HUES48 (cell line): ENCODE results near the gene USP6NL.

Experiments
- H3K27ac ChIP-seq: one replicate; pipeline ENCODE4 v1.7.0; 2013; ENCODE audit warnings: low read depth, low read length, inconsistent platforms
- H3K27me3 ChIP-seq: 2 replicates; pipeline ENCODE4 v1.6.1; 2013; ENCODE audit warnings: mild to moderate bottlenecking, low read length; ENCODE audit not compliant: control insufficient read depth, insufficient read depth
- H3K36me3 ChIP-seq: 2 replicates; pipeline ENCODE4 v1.6.1; 2013; ENCODE audit warnings: low read length; ENCODE audit not compliant: control insufficient read depth, insufficient read depth
- H3K4me1 ChIP-seq: 2 replicates; pipeline ENCODE4 v1.6.1; 2013; ENCODE audit warnings: mild to moderate bottlenecking, low read length; ENCODE audit not compliant: control insufficient read depth, insufficient read depth
- H3K4me3 ChIP-seq: 2 replicates; pipeline ENCODE4 v1.5.1; 2013; ENCODE audit warnings: mild to moderate bottlenecking, low read depth, low read length
- H3K9ac ChIP-seq: 2 replicates; pipeline ENCODE4 v1.6.1; 2013; ENCODE audit warnings: mild to moderate bottlenecking, low read depth, low read length, moderate library complexity
- H3K9me3 ChIP-seq: 2 replicates; pipeline ENCODE4 v1.6.1; 2013; ENCODE audit warnings: low read length; ENCODE audit not compliant: control insufficient read depth, insufficient read depth

USP6NL gene

DNA sequence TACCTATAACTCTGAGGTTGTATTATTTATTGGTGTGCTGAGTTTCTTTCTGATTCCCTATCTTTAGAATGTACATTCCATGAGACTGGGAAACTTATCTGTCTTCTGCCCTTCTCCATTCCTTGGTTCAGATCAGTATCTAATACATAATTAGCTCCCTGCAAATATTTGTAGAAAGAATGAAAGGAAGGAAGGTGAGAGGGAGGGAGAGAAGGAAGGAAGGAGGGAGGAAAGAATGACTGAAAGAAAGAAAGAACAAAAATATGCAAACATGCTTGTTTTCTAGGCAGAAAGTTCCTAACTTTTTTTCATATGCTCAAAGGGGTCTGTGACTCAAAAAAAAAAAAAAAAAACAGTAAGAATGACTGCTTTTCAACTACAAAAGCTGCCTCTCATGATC is 3.9 kb upstream of the USP6NL start:
- no peaks in the 10 kb centered on the region for H3K36me3 ChIP-seq
- H3K27ac ChIP-seq: no peak overlapping the region
- no peaks in the 10 kb centered on the region for H3K9me3 ChIP-seq
- H3K4me3 ChIP-seq: no peak overlapping the region
- peaks cover 8% of the 10 kb centered on the region for H3K27me3 ChIP-seq
- no peak overlapping the region for H3K9ac ChIP-seq
- peaks cover 12% of the 10 kb centered on the region; the same call in 1 of the 2 replicates for H3K4me1 ChIP-seq

GRCh38 chr10:11612021-11613001 is 861 bp upstream of the USP6NL start:
- H3K4me1 ChIP-seq: peaks cover 27% of the 10 kb centered on the region
- H3K27me3 ChIP-seq: peaks cover 8% of the 10 kb centered on the region
- H3K27ac ChIP-seq: peak overlapping the region; percentile 96
- peak overlapping the region; percentile 94 for H3K4me3 ChIP-seq
- H3K9ac ChIP-seq: peak overlapping the region; percentile 86
- no peaks in the 10 kb centered on the region for H3K9me3 ChIP-seq
- no peaks in the 10 kb centered on the region for H3K36me3 ChIP-seq

DNA sequence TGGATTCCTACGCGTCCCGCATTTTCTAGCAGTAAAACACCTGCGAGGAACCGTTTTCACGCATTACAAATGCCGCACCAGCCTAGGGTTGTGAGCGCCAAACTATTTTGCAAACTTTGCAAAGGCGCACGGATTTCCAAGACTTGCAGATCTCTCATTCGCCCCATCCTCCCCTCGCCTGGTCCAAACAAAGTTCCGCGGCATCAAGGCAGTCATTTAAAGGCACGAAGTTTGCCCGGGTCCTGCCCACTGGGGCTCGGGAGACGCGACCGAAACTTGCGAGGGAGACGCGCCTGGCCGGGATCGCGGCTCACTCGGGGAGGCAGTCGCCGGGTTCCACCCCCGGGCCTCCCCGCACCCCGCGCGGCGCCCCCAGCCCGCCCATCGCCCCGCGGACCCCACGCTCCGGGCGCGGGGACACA is 613 bp downstream of the USP6NL start:
- H3K9ac ChIP-seq: peak overlapping the region; percentile 86
- no peaks in the 10 kb centered on the region for H3K36me3 ChIP-seq
- H3K9me3 ChIP-seq: no peaks in the 10 kb centered on the region
- H3K27ac ChIP-seq: peak overlapping the region; percentile 96
- H3K4me1 ChIP-seq: peaks cover 34% of the 10 kb centered on the region
- H3K27me3 ChIP-seq: peaks cover 8% of the 10 kb centered on the region
- peak overlapping the region; percentile 94 for H3K4me3 ChIP-seq

DNA sequence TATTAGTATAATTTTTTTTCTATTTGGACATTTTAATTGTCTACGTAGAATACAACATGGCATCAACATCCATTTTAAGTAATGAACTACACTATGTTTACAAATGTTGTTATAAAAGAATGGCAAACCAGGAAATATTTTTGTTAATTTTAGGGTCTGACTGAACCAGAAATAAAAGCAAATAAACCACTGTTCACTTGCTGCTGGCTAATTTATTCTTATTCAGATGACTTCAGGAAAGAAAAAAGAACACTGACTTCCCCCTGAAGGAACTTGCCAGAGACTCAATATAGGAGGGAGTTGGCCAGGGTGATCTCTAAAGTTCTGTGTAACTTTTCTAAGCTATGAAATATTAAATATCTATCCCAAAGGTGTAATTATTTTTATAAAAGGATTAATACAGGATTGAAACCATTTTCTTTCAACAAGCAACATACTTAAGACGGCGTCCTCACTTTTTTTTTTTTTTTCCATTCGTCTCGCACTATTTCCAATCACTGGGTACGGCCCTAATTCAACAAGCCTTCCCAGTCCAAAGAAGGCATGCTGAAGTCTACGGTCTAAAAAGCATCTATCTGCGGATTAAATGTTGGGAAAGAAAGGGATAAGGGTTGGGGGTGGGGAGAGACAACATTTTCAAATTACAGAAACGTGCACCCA is 1.2 kb downstream of the USP6NL start:
- Histone ChIP-seq H3K4me3 (peak overlapping the region; percentile 94), H3K9ac (peak overlapping the region; percentile 86), H3K4me1 (peaks cover 35% of the 10 kb centered on the region), H3K36me3 (no peaks in the 10 kb centered on the region), H3K27ac (peak overlapping the region; percentile 96), H3K27me3 (peaks cover 8% of the 10 kb centered on the region), H3K9me3 (no peaks in the 10 kb centered on the region)

- Histone ChIP-seq H3K9me3 (no peaks in the 10 kb centered on the region), H3K27me3 (peaks cover 8% of the 10 kb centered on the region), H3K4me3 (peak overlapping the region; percentile 94), H3K9ac (no peak overlapping the region), H3K27ac (no peak overlapping the region), H3K36me3 (no peaks in the 10 kb centered on the region), H3K4me1 (peaks cover 35% of the 10 kb centered on the region)
Measured at GRCh38 chr10:11609492-11610093, 1.9 kb downstream of the USP6NL start.

DNA sequence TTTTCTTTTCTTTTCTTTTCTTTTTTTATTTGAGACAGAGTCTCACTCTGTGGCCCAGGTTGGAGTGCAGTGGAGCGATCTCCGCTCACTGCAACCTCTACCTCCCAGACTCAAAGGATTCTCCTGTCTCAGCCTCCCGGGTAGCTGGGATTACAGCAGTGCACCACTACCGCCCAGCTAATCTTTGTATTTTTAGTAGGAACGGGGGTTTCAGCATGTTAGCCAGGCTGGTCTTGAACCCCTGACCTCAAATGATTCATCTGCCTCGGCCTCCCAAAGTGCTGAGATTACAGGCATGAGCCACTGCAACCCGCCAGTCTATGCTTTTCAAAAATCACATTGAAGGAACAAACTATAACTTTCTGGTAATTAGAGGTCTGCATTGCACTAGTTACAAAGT is 2.4 kb downstream of the USP6NL start:
- Histone ChIP-seq H3K9ac (no peak overlapping the region), H3K27ac (no peak overlapping the region), H3K4me1 (peaks cover 37% of the 10 kb centered on the region), H3K4me3 (no peak overlapping the region), H3K9me3 (no peaks in the 10 kb centered on the region), H3K36me3 (no peaks in the 10 kb centered on the region), H3K27me3 (peaks cover 8% of the 10 kb centered on the region)

DNA sequence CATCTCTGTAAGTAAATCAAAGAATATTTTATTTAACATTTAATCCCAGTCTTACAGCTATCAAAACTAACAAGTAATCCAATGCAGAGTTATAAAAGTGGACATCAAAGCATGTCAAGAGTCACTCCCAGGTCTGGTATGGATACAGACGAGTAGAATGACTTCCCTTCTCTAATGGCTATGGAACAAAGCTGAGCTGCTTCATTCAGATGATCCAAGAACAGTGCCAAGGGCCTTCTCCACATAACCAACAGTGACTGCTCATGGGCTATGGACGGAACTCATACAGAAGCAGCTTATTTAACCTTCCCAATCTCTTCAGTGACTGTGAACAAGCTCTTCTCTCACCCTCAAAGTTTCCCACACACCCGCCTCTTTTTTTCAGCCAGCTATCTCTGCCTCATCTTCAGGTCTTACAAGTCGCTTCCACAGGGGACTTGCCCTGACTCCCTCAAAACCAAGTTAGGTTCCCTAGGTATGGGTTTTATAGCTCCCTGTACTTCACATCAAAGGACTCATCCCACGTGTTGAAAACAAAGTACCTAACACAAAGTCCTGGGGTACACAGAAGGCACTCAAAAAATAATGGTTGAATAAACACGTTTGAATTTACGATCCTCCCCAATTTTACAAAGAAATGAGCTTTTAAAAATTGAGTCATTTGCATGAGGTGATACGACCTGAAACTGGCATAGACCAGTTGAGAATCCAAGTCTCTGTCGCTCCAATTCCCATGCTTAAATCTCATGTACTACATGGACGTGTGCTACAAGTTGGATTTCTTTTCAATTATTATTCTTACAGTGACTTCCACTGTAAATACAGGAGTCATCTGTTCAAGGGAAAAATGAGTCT is 3.1 kb downstream of the USP6NL start:
- Histone ChIP-seq H3K27me3 (peaks cover 8% of the 10 kb centered on the region), H3K9me3 (no peaks in the 10 kb centered on the region), H3K9ac (no peak overlapping the region), H3K27ac (no peak overlapping the region), H3K4me1 (peaks cover 44% of the 10 kb centered on the region), H3K36me3 (no peaks in the 10 kb centered on the region), H3K4me3 (no peak overlapping the region)

- Histone ChIP-seq H3K9me3 (no peaks in the 10 kb centered on the region), H3K27ac (no peak overlapping the region), H3K4me1 (peaks cover 56% of the 10 kb centered on the region), H3K36me3 (no peaks in the 10 kb centered on the region), H3K4me3 (no peak overlapping the region), H3K9ac (no peak overlapping the region), H3K27me3 (no peaks in the 10 kb centered on the region)
Measured at GRCh38 chr10:11605807-11606408, 5.5 kb downstream of the USP6NL start.

DNA sequence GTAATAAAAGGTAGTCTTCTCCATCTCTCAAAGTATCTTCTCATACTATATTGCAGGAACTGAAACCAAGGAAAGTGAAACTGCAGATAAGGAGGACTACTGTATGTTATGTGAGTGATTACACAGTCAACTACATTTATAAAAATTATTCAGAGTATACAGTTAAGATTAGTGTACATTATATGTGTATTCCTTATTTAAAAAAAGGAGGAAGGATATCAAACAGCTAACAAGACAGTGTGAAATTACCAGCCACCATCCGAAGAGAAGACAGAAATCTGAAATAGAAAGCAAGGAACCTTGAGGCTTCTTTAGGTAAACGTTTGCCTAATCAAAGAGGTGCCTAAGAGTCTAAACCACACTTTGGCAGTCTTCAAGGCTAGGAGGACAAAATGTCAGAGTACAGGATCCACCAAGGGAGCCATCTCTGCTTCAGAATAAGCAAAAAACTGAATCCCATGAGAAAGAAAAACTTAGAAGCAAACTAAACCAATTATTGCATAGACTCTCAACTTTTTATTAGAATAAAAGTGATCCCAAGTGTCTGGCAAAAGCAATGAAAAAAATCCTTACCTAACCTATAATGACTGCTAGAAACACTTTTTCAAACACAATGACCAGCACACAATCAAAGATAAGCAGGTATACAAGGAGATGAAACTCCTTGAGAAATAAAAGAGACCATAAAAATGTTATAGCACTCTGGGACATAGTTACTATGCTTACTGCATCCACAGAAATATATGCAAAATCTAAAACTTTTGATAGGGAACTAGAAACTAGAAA is 6.4 kb downstream of the USP6NL start:
- no peaks in the 10 kb centered on the region for H3K36me3 ChIP-seq
- no peak overlapping the region for H3K4me3 ChIP-seq
- H3K9me3 ChIP-seq: no peaks in the 10 kb centered on the region
- H3K27ac ChIP-seq: no peak overlapping the region
- no peak overlapping the region for H3K9ac ChIP-seq
- H3K4me1 ChIP-seq: peaks cover 54% of the 10 kb centered on the region
- no peaks in the 10 kb centered on the region for H3K27me3 ChIP-seq
